Measurements from ENCODE around the gene MCIDAS.

DNA sequence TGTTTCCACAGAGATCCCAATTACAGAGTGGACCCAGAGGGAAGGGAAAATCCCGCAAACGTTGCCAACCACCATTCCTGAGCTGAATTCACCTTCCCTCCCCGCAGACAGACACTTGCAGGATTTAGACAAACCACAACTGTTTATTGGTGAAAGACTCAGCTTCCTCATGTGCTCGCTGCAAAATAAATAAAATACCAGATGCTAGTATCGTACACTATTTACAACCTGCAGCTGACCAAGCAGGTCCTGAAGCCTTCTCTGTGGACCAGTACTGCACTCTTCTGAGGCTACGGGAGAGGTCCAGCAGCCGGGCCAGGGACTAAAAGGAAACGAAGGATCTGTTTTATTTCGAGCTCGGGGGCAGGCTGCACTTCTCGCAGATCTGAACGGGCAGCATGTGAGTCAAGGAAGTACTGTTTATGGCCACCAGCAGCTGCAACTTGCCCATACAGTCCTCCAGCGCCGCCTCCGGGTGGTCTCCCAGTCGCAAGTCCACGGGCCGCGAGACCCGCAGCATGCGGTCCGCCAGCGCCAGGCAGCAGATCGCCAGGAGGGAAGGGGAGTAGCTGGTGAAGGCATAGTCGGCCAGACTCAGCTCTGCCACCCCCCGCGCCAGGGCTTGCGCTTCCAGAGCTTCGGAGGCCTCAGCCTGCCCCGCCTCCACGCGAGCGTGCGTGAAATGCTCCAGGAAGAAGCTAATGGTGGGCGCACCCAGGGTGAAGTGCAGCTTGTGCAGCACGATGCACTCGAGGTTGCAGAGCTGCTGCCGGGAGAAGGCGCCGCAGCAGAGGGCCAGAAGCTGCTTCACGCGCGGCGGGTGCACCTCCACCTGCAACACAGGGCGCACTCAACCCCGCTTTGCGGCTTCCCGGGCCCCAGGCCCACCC, 4.2 kb upstream of the MCIDAS start:
- TF ChIP-seq, protein P1, sequence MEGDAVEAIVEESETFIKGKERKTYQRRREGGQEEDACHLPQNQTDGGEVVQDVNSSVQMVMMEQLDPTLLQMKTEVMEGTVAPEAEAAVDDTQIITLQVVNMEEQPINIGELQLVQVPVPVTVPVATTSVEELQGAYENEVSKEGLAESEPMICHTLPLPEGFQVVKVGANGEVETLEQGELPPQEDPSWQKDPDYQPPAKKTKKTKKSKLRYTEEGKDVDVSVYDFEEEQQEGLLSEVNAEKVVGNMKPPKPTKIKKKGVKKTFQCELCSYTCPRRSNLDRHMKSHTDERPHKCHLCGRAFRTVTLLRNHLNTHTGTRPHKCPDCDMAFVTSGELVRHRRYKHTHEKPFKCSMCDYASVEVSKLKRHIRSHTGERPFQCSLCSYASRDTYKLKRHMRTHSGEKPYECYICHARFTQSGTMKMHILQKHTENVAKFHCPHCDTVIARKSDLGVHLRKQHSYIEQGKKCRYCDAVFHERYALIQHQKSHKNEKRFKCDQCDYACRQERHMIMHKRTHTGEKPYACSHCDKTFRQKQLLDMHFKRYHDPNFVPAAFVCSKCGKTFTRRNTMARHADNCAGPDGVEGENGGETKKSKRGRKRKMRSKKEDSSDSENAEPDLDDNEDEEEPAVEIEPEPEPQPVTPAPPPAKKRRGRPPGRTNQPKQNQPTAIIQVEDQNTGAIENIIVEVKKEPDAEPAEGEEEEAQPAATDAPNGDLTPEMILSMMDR (conservative IDR thresholded peaks at IDR 0.05 in 1 of 2, IDR thresholded peaks at IDR 0.05 in 1 of 2; ENCODE audit: extremely low read depth in 1 of 2, insufficient read depth in 1 of 2, low read depth in 1 of 2, low read length in 2 of 2) = no peak
- TF ChIP-seq EZH2 (IDR thresholded peaks at IDR 0.05; ENCODE audit: borderline replicate concordance, low read length) = no peak
